H1 (cell line): ENCODE data around the gene R3HDM1. TPM values are rescaled to one million over a fixed set of nuclear protein-coding genes. Genes with fewer than 3 reads are reported as not detected.

Experiments used
- TAF7 ChIP-seq: optimal IDR thresholded peaks from 2 replicates; pipeline ENCODE3; 2011; ENCODE audit warnings: low read depth, mild to moderate bottlenecking, inconsistent platforms, low read length, moderate library complexity, borderline replicate concordance
- polyA plus RNA-seq, 7 experiments: library from polyadenylated mRNA; depleted of rRNA in 3 of 7; stranded (reverse) in 5 of 7; unstranded in 2 of 7; fragments of >200 nt in 5 of 7; fragments of 200-250 nt in 2 of 7; gene quantifications; 1 replicate in 5 of 7; 2 replicates in 1 of 7; 4 replicates in 1 of 7; pipeline versions ENCODE4 v1.2.1 to v1.2.3, GENCODE V29; 2011 to 2013; ENCODE audit warnings: missing spikeins in 2 of 7, mixed read lengths in 2 of 7
- total RNA-seq: library from RNA; stranded (reverse); fragmentation: NEBNext Ultra II Directional; extraction: Animal tissue kit (Norgen Biotek cat#: 25700); gene quantifications from 2 replicates; pipeline ENCODE4 v1.2.1, GENCODE V29; 2021
- TF ChIP-seq, protein P1 (sequence below): fragments of 300-600 bp; sonication (generic); IDR thresholded peaks from 2 replicates; pipeline ENCODE4 v1.7.1; 2012; ENCODE audit warnings: low read length, moderate library complexity, mild to moderate bottlenecking, inconsistent platforms; ENCODE audit not compliant: insufficient replicate concordance

The R3HDM1 gene
- total and polyA plus RNA-seq, 2 of the 8 experiments (the other 6 are each of a cell fraction or from before 2014, with no cell fraction given) = 77.7 to 120 TPM

DNA sequence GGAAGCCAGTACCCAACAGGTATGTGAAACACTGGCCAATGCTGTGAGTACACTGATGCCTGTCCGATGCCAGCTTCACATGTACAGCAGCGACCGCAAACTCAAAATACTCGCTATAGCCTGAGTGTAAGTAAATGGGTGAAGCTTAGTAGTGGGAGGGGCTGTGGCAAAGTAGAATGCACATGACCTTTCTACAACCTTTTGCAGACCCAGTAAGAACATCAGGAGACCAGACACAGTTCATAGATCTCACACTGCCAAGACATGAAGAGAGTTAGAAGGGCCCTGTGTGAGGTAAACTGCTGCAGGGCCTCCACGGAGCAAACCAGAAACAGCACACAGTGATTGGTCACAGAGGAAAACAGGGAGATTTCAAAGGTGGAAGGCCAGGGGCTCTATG lies 201.3 kb downstream of the R3HDM1 start (continued):
- TF ChIP-seq, protein P1, sequence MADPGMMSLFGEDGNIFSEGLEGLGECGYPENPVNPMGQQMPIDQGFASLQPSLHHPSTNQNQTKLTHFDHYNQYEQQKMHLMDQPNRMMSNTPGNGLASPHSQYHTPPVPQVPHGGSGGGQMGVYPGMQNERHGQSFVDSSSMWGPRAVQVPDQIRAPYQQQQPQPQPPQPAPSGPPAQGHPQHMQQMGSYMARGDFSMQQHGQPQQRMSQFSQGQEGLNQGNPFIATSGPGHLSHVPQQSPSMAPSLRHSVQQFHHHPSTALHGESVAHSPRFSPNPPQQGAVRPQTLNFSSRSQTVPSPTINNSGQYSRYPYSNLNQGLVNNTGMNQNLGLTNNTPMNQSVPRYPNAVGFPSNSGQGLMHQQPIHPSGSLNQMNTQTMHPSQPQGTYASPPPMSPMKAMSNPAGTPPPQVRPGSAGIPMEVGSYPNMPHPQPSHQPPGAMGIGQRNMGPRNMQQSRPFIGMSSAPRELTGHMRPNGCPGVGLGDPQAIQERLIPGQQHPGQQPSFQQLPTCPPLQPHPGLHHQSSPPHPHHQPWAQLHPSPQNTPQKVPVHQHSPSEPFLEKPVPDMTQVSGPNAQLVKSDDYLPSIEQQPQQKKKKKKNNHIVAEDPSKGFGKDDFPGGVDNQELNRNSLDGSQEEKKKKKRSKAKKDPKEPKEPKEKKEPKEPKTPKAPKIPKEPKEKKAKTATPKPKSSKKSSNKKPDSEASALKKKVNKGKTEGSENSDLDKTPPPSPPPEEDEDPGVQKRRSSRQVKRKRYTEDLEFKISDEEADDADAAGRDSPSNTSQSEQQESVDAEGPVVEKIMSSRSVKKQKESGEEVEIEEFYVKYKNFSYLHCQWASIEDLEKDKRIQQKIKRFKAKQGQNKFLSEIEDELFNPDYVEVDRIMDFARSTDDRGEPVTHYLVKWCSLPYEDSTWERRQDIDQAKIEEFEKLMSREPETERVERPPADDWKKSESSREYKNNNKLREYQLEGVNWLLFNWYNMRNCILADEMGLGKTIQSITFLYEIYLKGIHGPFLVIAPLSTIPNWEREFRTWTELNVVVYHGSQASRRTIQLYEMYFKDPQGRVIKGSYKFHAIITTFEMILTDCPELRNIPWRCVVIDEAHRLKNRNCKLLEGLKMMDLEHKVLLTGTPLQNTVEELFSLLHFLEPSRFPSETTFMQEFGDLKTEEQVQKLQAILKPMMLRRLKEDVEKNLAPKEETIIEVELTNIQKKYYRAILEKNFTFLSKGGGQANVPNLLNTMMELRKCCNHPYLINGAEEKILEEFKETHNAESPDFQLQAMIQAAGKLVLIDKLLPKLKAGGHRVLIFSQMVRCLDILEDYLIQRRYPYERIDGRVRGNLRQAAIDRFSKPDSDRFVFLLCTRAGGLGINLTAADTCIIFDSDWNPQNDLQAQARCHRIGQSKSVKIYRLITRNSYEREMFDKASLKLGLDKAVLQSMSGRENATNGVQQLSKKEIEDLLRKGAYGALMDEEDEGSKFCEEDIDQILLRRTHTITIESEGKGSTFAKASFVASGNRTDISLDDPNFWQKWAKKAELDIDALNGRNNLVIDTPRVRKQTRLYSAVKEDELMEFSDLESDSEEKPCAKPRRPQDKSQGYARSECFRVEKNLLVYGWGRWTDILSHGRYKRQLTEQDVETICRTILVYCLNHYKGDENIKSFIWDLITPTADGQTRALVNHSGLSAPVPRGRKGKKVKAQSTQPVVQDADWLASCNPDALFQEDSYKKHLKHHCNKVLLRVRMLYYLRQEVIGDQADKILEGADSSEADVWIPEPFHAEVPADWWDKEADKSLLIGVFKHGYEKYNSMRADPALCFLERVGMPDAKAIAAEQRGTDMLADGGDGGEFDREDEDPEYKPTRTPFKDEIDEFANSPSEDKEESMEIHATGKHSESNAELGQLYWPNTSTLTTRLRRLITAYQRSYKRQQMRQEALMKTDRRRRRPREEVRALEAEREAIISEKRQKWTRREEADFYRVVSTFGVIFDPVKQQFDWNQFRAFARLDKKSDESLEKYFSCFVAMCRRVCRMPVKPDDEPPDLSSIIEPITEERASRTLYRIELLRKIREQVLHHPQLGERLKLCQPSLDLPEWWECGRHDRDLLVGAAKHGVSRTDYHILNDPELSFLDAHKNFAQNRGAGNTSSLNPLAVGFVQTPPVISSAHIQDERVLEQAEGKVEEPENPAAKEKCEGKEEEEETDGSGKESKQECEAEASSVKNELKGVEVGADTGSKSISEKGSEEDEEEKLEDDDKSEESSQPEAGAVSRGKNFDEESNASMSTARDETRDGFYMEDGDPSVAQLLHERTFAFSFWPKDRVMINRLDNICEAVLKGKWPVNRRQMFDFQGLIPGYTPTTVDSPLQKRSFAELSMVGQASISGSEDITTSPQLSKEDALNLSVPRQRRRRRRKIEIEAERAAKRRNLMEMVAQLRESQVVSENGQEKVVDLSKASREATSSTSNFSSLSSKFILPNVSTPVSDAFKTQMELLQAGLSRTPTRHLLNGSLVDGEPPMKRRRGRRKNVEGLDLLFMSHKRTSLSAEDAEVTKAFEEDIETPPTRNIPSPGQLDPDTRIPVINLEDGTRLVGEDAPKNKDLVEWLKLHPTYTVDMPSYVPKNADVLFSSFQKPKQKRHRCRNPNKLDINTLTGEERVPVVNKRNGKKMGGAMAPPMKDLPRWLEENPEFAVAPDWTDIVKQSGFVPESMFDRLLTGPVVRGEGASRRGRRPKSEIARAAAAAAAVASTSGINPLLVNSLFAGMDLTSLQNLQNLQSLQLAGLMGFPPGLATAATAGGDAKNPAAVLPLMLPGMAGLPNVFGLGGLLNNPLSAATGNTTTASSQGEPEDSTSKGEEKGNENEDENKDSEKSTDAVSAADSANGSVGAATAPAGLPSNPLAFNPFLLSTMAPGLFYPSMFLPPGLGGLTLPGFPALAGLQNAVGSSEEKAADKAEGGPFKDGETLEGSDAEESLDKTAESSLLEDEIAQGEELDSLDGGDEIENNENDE = no peak
- no peak for TF ChIP-seq TAF7
- TF ChIP-seq, all 59 proteins: peak for 0
